GM12878 (cell line): ENCODE measurements around the gene STX8. TPM values are rescaled to one million over a fixed set of nuclear protein-coding genes. Genes with fewer than 3 reads are reported as not detected.

Source experiments
- ATAC-seq: fragments of 200-7000 bp; cut with Tn5 transposase; 3 replicates; pipeline ENCODE4 v1.9.1; 2020; ENCODE audit warnings: mild to moderate bottlenecking, moderate library complexity
- BruUV-seq: library from RNA; stranded (reverse); fragments of 400-500 nt; replicated peaks from 2 replicates; lab custom pipeline; 2021; lab: Mats Ljungman, UMichigan
- CTCF ChIA-PET: fragments of 300-600 bp; sonication (Branson Sonifier 250); formaldehyde crosslinking; extraction: SDS; loops from one replicate; lab custom pipeline; 2021; ENCODE audit warnings: inconsistent platforms; lab: Yijun Ruan, JAX
- POLR2A ChIA-PET: fragments of 350-600 bp; formaldehyde crosslinking; extraction: SDS; loops from one replicate; lab custom pipeline; 2021; ENCODE audit warnings: inconsistent platforms; lab: Charles Lee
- RAD21 ChIA-PET: fragments of 300-600 bp; sonication (Branson Sonifier 250); formaldehyde crosslinking; loops from one replicate; lab custom pipeline; 2023; ENCODE audit warnings: antibody characterized with exemption; ENCODE audit not compliant: unreplicated experiment; lab: Charles Lee
- SMC1A ChIA-PET: fragments of 300-600 bp; sonication (Branson Sonifier 250); formaldehyde crosslinking; loops from one replicate; lab custom pipeline; 2023; ENCODE audit not compliant: unreplicated experiment, uncharacterized antibody; lab: Charles Lee
- DNase-seq: peaks from one replicate; pipeline ENCODE4 v3.0.0-alpha.2; 2011; ENCODE audit warnings: low read depth, low spot score
- FAIRE-seq: peaks from 3 replicates; lab custom pipeline; 2011; peaks lifted over from hg19 to GRCh38; lab: Jason Lieb, UNC
- H2AFZ ChIP-seq: 2 replicates; pipeline ENCODE4 v1.6.0; 2011; ENCODE audit warnings: low read depth, low read length, control low read depth; ENCODE audit not compliant: control insufficient read depth
- H3K27ac ChIP-seq: 2 replicates; pipeline ENCODE4 v1.5.1; 2011; ENCODE audit warnings: control low read depth; ENCODE audit not compliant: control insufficient read depth, insufficient read depth
- H3K27me3 ChIP-seq, 2 experiments: replicated peaks in 1 of 2; 2 replicates each; pipeline versions ENCODE4 v1.6.0 to v1.6.1; 2011; ENCODE audit warnings: low read length in 1 of 2; ENCODE audit not compliant: control insufficient read depth in 2 of 2, insufficient read depth in 2 of 2
- H3K36me3 ChIP-seq, 2 experiments: 2 replicates each; pipeline ENCODE4 v1.5.1; 2011; ENCODE audit warnings: low read length in 1 of 2; ENCODE audit not compliant: control insufficient read depth in 2 of 2, insufficient read depth in 2 of 2
- H3K4me1 ChIP-seq: 2 replicates; pipeline ENCODE4 v1.6.1; 2011; ENCODE audit warnings: mild to moderate bottlenecking, low read length, moderate library complexity, mixed read lengths; ENCODE audit not compliant: control insufficient read depth, insufficient read depth
- H3K4me2 ChIP-seq: 2 replicates; pipeline ENCODE4 v1.6.0; 2011; ENCODE audit warnings: control low read depth; ENCODE audit not compliant: control insufficient read depth, insufficient read depth
- H3K4me3 ChIP-seq: fragments of 200-600 bp; sonication (generic); 2 replicates; pipeline ENCODE4 v1.5.1; 2016
- H3K79me2 ChIP-seq: 2 replicates; pipeline ENCODE4 v1.6.0; 2011; ENCODE audit warnings: low read length; ENCODE audit not compliant: control insufficient read depth, insufficient read depth
- H3K9ac ChIP-seq: 2 replicates; pipeline ENCODE4 v1.8.0; 2011; ENCODE audit warnings: low read length, control low read depth, mixed read lengths; ENCODE audit not compliant: control insufficient read depth, insufficient read depth
- H3K9me3 ChIP-seq: replicated peaks from 3 replicates; pipeline ENCODE4 v1.5.1; 2011; ENCODE audit warnings: mild to moderate bottlenecking, low read length; ENCODE audit not compliant: control insufficient read depth, insufficient read depth
- H4K20me1 ChIP-seq: 2 replicates; pipeline ENCODE4 v1.6.0; 2011; ENCODE audit not compliant: control insufficient read depth, insufficient read depth
- ASH2L ChIP-seq: fragments of 300-600, 200-600 bp; sonication (generic); IDR thresholded peaks from 2 replicates; pipeline ENCODE4 v1.6.1; 2017; ENCODE audit warnings: low read depth, mild to moderate bottlenecking, borderline replicate concordance
- CREB1 ChIP-seq: IDR thresholded peaks from 2 replicates; pipeline ENCODE4 v1.6.1; 2012; ENCODE audit warnings: low read depth, mild to moderate bottlenecking, inconsistent platforms
- KLF5 ChIP-seq: fragments of 450-650 bp; IDR thresholded peaks from 2 replicates; pipeline ENCODE4 v1.6.1; 2014; ENCODE audit warnings: mild to moderate bottlenecking; ENCODE audit not compliant: partially characterized antibody
- LARP7 ChIP-seq: fragments of 450-650 bp; IDR thresholded peaks from 2 replicates; pipeline ENCODE4 v1.6.1; 2017; ENCODE audit warnings: mild to moderate bottlenecking
- SIX5 ChIP-seq: IDR thresholded peaks from 2 replicates; pipeline ENCODE4 v1.6.1; 2011; ENCODE audit warnings: mild to moderate bottlenecking, low read depth, low read length, moderate library complexity; ENCODE audit not compliant: severe bottlenecking
- SREBF1 ChIP-seq: IDR thresholded peaks from 2 replicates; pipeline ENCODE4 v1.6.1; 2012; ENCODE audit warnings: mild to moderate bottlenecking, low read length
- SRF ChIP-seq, 2 experiments: IDR thresholded peaks; 2 replicates each; pipeline ENCODE4 v1.6.1; 2011; ENCODE audit warnings: low read depth in 2 of 2, low read length in 2 of 2, mild to moderate bottlenecking in 1 of 2, moderate library complexity in 1 of 2
- ZBTB40 ChIP-seq: fragments of 450-650 bp; IDR thresholded peaks from 2 replicates; pipeline ENCODE4 v1.6.1; 2016; ENCODE audit warnings: mild to moderate bottlenecking, moderate library complexity, borderline replicate concordance
- WGBS: methylation state at CpG from one replicate; pipeline ENCODE4 v1.1.6; 2016; ENCODE audit warnings: low lambda C conversion rate; ENCODE audit not compliant: insufficient replicate concordance, insufficient coverage; ENCODE audit errors: missing lambda C conversion rate; 5-methylcytosine and 5-hydroxymethylcytosine counted together
- in situ Hi-C: fragments of 300-500 bp; cut with MboI; formaldehyde crosslinking; loops from 9 replicates; pipeline ENCODE4 v1.14.3; 2018; ENCODE audit warnings: mixed read lengths
- intact Hi-C: fragments of 100-400 bp; cut with micrococcal nuclease; formaldehyde crosslinking; loops from one replicate; pipeline ENCODE4 v1.14.2; 2022; ENCODE audit not compliant: unreplicated experiment
- polyA plus RNA-seq, 11 experiments: library from polyadenylated mRNA; depleted of rRNA in 4 of 11; unstranded in 6 of 11; stranded (reverse) in 5 of 11; fragments of >200 nt; fragmentation: Nextera tagmentation in 4 of 11; fragmentation: Illumina TruSeq in 1 of 11; extraction: Ambion mirVana in 4 of 11; extraction: Trizol in 1 of 11; gene quantifications; 1 replicate in 1 of 11; 2 replicates in 10 of 11; pipeline versions ENCODE4 v1.2.1 to v1.2.3, GENCODE V29; 2011 to 2016; ENCODE audit warnings: inconsistent platforms in 2 of 11, missing spikeins in 2 of 11, low read depth in 1 of 11
- total RNA-seq, 4 experiments: library from RNA; depleted of rRNA in 3 of 4; stranded (reverse); fragments of >200 nt in 3 of 4; fragmentation: Illumina TruSeq in 1 of 4; extraction: Trizol in 1 of 4; gene quantifications; 2 replicates each; pipeline versions ENCODE4 v1.2.1 to v1.2.3, GENCODE V29; 2013 to 2021
- TF ChIP-seq, protein P1 (sequence below): IDR thresholded peaks from 2 replicates; pipeline ENCODE4 v1.6.1; 2012; ENCODE audit warnings: improper control_type of control experiment, low read depth, low read length; ENCODE audit not compliant: insufficient replicate concordance
- TF ChIP-seq, protein P2 (sequence below): IDR thresholded peaks from 2 replicates; pipeline ENCODE4 v1.6.1; 2011; ENCODE audit warnings: low read depth, low read length, improper control_type of control experiment, borderline replicate concordance
- TF ChIP-seq, protein P3 (sequence below): IDR thresholded peaks from 2 replicates; pipeline ENCODE4 v1.6.1; 2012; ENCODE audit warnings: low read depth, low read length, improper control_type of control experiment

STX8 gene
- total and polyA plus RNA-seq, 10 of the 15 experiments (the other 5 are each of a cell fraction or from before 2014, with no cell fraction given) = 47.9 to 151 (median 72.9) TPM

GRCh38 chr17:9472094-9472493 is 103.5 kb downstream of the STX8 start:
- Histone ChIP-seq H3K27ac (no peak overlapping the region), H3K9me3 (no peaks in the 10 kb centered on the region), H3K27me3 (no peaks in the 10 kb centered on the region), H3K4me2 (no peak overlapping the region)
- no peak for DNase-seq
- in situ Hi-C loops = no loop called here
- BruUV-seq = no TSS peak
- TF ChIP-seq SIX5 (no peak), SREBF1 (no peak), ZBTB40 (no peak), CREB1 (no peak), KLF5 (no peak), SRF (IDR thresholded peaks at IDR 0.05; ENCODE audit: low read depth in 2 of 2, low read length in 2 of 2) (no peak), ASH2L (no peak), LARP7 (no peak)
- TF ChIP-seq, protein P1, sequence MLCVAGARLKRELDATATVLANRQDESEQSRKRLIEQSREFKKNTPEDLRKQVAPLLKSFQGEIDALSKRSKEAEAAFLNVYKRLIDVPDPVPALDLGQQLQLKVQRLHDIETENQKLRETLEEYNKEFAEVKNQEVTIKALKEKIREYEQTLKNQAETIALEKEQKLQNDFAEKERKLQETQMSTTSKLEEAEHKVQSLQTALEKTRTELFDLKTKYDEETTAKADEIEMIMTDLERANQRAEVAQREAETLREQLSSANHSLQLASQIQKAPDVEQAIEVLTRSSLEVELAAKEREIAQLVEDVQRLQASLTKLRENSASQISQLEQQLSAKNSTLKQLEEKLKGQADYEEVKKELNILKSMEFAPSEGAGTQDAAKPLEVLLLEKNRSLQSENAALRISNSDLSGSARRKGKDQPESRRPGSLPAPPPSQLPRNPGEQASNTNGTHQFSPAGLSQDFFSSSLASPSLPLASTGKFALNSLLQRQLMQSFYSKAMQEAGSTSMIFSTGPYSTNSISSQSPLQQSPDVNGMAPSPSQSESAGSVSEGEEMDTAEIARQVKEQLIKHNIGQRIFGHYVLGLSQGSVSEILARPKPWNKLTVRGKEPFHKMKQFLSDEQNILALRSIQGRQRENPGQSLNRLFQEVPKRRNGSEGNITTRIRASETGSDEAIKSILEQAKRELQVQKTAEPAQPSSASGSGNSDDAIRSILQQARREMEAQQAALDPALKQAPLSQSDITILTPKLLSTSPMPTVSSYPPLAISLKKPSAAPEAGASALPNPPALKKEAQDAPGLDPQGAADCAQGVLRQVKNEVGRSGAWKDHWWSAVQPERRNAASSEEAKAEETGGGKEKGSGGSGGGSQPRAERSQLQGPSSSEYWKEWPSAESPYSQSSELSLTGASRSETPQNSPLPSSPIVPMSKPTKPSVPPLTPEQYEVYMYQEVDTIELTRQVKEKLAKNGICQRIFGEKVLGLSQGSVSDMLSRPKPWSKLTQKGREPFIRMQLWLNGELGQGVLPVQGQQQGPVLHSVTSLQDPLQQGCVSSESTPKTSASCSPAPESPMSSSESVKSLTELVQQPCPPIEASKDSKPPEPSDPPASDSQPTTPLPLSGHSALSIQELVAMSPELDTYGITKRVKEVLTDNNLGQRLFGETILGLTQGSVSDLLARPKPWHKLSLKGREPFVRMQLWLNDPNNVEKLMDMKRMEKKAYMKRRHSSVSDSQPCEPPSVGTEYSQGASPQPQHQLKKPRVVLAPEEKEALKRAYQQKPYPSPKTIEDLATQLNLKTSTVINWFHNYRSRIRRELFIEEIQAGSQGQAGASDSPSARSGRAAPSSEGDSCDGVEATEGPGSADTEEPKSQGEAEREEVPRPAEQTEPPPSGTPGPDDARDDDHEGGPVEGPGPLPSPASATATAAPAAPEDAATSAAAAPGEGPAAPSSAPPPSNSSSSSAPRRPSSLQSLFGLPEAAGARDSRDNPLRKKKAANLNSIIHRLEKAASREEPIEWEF = no peak
- TF ChIP-seq, protein P2, sequence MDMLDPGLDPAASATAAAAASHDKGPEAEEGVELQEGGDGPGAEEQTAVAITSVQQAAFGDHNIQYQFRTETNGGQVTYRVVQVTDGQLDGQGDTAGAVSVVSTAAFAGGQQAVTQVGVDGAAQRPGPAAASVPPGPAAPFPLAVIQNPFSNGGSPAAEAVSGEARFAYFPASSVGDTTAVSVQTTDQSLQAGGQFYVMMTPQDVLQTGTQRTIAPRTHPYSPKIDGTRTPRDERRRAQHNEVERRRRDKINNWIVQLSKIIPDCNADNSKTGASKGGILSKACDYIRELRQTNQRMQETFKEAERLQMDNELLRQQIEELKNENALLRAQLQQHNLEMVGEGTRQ = no peak
- TF ChIP-seq, protein P3, sequence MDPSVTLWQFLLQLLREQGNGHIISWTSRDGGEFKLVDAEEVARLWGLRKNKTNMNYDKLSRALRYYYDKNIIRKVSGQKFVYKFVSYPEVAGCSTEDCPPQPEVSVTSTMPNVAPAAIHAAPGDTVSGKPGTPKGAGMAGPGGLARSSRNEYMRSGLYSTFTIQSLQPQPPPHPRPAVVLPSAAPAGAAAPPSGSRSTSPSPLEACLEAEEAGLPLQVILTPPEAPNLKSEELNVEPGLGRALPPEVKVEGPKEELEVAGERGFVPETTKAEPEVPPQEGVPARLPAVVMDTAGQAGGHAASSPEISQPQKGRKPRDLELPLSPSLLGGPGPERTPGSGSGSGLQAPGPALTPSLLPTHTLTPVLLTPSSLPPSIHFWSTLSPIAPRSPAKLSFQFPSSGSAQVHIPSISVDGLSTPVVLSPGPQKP = no peak
- TF ChIP-seq, all 136 proteins: peak for 0
- H3K36me3 ChIP-seq = no peaks in the 10 kb centered on the region
- SMC1A ChIA-PET = no interaction called here
- CTCF ChIA-PET = no interaction called here
- H4K20me1 ChIP-seq = no peaks in the 10 kb centered on the region
- 61% methylated on average over 5 of the region's 5 CpGs for WGBS
- no peak overlapping the region for H2AFZ ChIP-seq
- RAD21 ChIA-PET = no interaction called here
- H3K4me3 ChIP-seq = no peak overlapping the region
- H3K4me1 ChIP-seq = no peaks in the 10 kb centered on the region
- POLR2A ChIA-PET = no interaction called here
- no peaks in the 10 kb centered on the region for H3K79me2 ChIP-seq
- H3K9ac ChIP-seq = no peak overlapping the region
- FAIRE-seq (no peak), ATAC-seq (no peak)
- intact Hi-C loops = no loop called here
